H1 (cell line): Measurements from ENCODE around the gene GUCY1B1. TPM values are rescaled to one million over a fixed set of nuclear protein-coding genes. Genes with fewer than 3 reads are reported as not detected.

Source experiments
- CTCF ChIA-PET: fragments of 300-600 bp; sonication (Branson Sonifier 250); formaldehyde crosslinking; loops from one replicate; lab custom pipeline; 2021; ENCODE audit not compliant: partially characterized antibody; lab: Charles Lee
- POLR2A ChIA-PET: fragments of 300-600 bp; sonication (Branson Sonifier 250); formaldehyde crosslinking; loops from one replicate; lab custom pipeline; 2021; ENCODE audit warnings: inconsistent platforms; ENCODE audit not compliant: partially characterized antibody; lab: Charles Lee
- DNase-seq, 2 experiments: peaks; one replicate each; pipeline versions ENCODE4 v3.0.0 to v3.0.0-alpha.2; 2010 to 2022; ENCODE audit warnings: low spot score in 2 of 2, low read depth in 1 of 2, mixed read lengths in 1 of 2
- FAIRE-seq: peaks from 2 replicates; lab custom pipeline; 2011; peaks lifted over from hg19 to GRCh38; lab: Jason Lieb, UNC
- H2AFZ ChIP-seq: 2 replicates; pipeline ENCODE4 v1.8.1; 2012; ENCODE audit warnings: low read length, inconsistent platforms
- H2AK5ac ChIP-seq: 2 replicates; pipeline ENCODE4 v1.6.1; 2013; ENCODE audit warnings: low read depth, low read length
- H2BK120ac ChIP-seq: replicated peaks from 2 replicates; pipeline ENCODE3; 2013; ENCODE audit warnings: low read depth, low read length, inconsistent platforms
- H2BK12ac ChIP-seq: 2 replicates; pipeline ENCODE4 v1.6.1; 2013; ENCODE audit warnings: low read depth, low read length
- H2BK15ac ChIP-seq: 2 replicates; pipeline ENCODE4 v1.6.1; 2013; ENCODE audit warnings: low read length
- H2BK20ac ChIP-seq: 2 replicates; pipeline ENCODE4 v1.6.1; 2013; ENCODE audit warnings: low read length
- H2BK5ac ChIP-seq: 2 replicates; pipeline ENCODE4 v1.6.1; 2013; ENCODE audit warnings: low read depth, low read length
- H3K14ac ChIP-seq: 2 replicates; pipeline ENCODE4 v1.6.1; 2013; ENCODE audit warnings: inconsistent platforms; ENCODE audit not compliant: insufficient read length
- H3K18ac ChIP-seq: 2 replicates; pipeline ENCODE4 v1.6.1; 2013; ENCODE audit warnings: low read length; ENCODE audit errors: extremely low read depth
- H3K23ac ChIP-seq: 2 replicates; pipeline ENCODE4 v1.6.1; 2013; ENCODE audit warnings: inconsistent platforms; ENCODE audit not compliant: insufficient read length
- H3K23me2 ChIP-seq: 2 replicates; pipeline ENCODE4 v1.6.1; 2013; ENCODE audit warnings: low read depth, low read length
- H3K27ac ChIP-seq: 2 replicates; pipeline ENCODE4 v1.6.1; 2011; ENCODE audit warnings: low read depth, low read length, inconsistent platforms
- H3K27me3 ChIP-seq, 4 experiments: replicated peaks in 1 of 4; 1 replicate in 1 of 4; 2 replicates in 3 of 4; pipeline versions ENCODE4 v1.6.1 to v1.8.1; 2011 to 2013; ENCODE audit warnings: low read length in 3 of 4, mild to moderate bottlenecking in 3 of 4, inconsistent platforms in 2 of 4, mixed read lengths in 2 of 4, moderate library complexity in 1 of 4; ENCODE audit not compliant: control insufficient read depth in 3 of 4, insufficient read depth in 3 of 4; ENCODE audit errors: extremely low read depth in 1 of 4
- H3K36me3 ChIP-seq, 4 experiments: 2 replicates each; pipeline versions ENCODE4 v1.6.1 to v1.8.1; 2011 to 2013; ENCODE audit warnings: mild to moderate bottlenecking in 4 of 4, low read length in 3 of 4, moderate library complexity in 2 of 4, control low read depth in 1 of 4, inconsistent platforms in 1 of 4; ENCODE audit not compliant: insufficient read depth in 4 of 4, control insufficient read depth in 2 of 4
- H3K4ac ChIP-seq: replicated peaks from 2 replicates; pipeline ENCODE3; 2013; ENCODE audit warnings: low read length, low read depth, mixed read lengths, inconsistent platforms; ENCODE audit not compliant: insufficient read length
- H3K4me1 ChIP-seq, 4 experiments: replicated peaks in 1 of 4; 1 replicate in 1 of 4; 2 replicates in 3 of 4; pipeline versions ENCODE4 v1.6.1 to v1.8.1; 2011 to 2013; ENCODE audit warnings: low read length in 3 of 4, inconsistent platforms in 2 of 4, mixed read lengths in 1 of 4; ENCODE audit not compliant: insufficient read depth in 4 of 4, control insufficient read depth in 3 of 4
- H3K4me2 ChIP-seq, 2 experiments: 2 replicates each; pipeline versions ENCODE4 v1.6.1 to v1.8.1; 2011 to 2013; ENCODE audit warnings: low read depth in 2 of 2, low read length in 2 of 2, control low read depth in 1 of 2, inconsistent platforms in 1 of 2, mild to moderate bottlenecking in 1 of 2; ENCODE audit not compliant: insufficient read depth in 1 of 2
- H3K4me3 ChIP-seq, 4 experiments: fragments of 200-600, 300-600 bp in 1 of 4; sonication (generic), shearing (Covaris generic), sonication (Bioruptor Twin) in 1 of 4; 2 replicates each; pipeline versions ENCODE4 v1.5.1 to v1.8.1; 2011 to 2016; ENCODE audit warnings: low read length in 4 of 4, low read depth in 3 of 4, control low read depth in 2 of 4, inconsistent platforms in 2 of 4, mild to moderate bottlenecking in 2 of 4, mixed read lengths in 1 of 4, moderate library complexity in 1 of 4; ENCODE audit not compliant: insufficient read depth in 2 of 4; ENCODE audit errors: extremely low read depth in 1 of 4
- H3K56ac ChIP-seq: replicated peaks from 2 replicates; pipeline ENCODE3; 2013; ENCODE audit warnings: low read depth, mild to moderate bottlenecking, mixed read lengths, low read length, inconsistent platforms; ENCODE audit not compliant: insufficient read length
- H3K79me1 ChIP-seq: 2 replicates; pipeline ENCODE4 v1.6.1; 2013; ENCODE audit warnings: low read depth, low read length, control low read depth
- H3K79me2 ChIP-seq, 2 experiments: 2 replicates each; pipeline versions ENCODE4 v1.6.1 to v1.8.1; 2012 to 2013; ENCODE audit warnings: low read length in 2 of 2, mild to moderate bottlenecking in 2 of 2, inconsistent platforms in 1 of 2; ENCODE audit not compliant: insufficient read depth in 2 of 2, control insufficient read depth in 1 of 2
- H3K9ac ChIP-seq, 4 experiments: replicated peaks in 1 of 4; 1 replicate in 1 of 4; 2 replicates in 3 of 4; pipeline versions ENCODE4 v1.6.1 to v1.8.1; 2011 to 2013; ENCODE audit warnings: low read depth in 3 of 4, low read length in 3 of 4, control low read depth in 2 of 4, mild to moderate bottlenecking in 2 of 4, moderate library complexity in 2 of 4, inconsistent platforms in 1 of 4; ENCODE audit errors: extremely low read depth in 1 of 4
- H3K9me3 ChIP-seq, 2 experiments: 2 replicates each; pipeline versions ENCODE4 v1.6.1 to v1.8.1; 2012 to 2013; ENCODE audit warnings: mild to moderate bottlenecking in 2 of 2, moderate library complexity in 2 of 2, control low read depth in 1 of 2, inconsistent platforms in 1 of 2, low read depth in 1 of 2, low read length in 1 of 2, mixed read lengths in 1 of 2; ENCODE audit not compliant: insufficient read depth in 2 of 2
- H4K20me1 ChIP-seq, 2 experiments: replicated peaks in 1 of 2; 2 replicates each; pipeline versions ENCODE3 to v1.8.1; 2011 to 2013; ENCODE audit warnings: inconsistent platforms in 2 of 2, low read length in 2 of 2, mild to moderate bottlenecking in 1 of 2; ENCODE audit not compliant: insufficient read depth in 2 of 2, control insufficient read depth in 1 of 2
- H4K5ac ChIP-seq: 2 replicates; pipeline ENCODE4 v1.6.1; 2013; ENCODE audit warnings: low read length, low read depth, mixed read lengths, inconsistent platforms; ENCODE audit not compliant: insufficient read length
- H4K8ac ChIP-seq: 2 replicates; pipeline ENCODE4 v1.8.0; 2013; ENCODE audit warnings: mild to moderate bottlenecking, moderate library complexity, low read length, inconsistent platforms; ENCODE audit not compliant: insufficient read depth; ENCODE audit errors: extremely low read depth
- H4K91ac ChIP-seq: replicated peaks from 2 replicates; pipeline ENCODE3; 2013; ENCODE audit warnings: low read length, mixed read lengths, inconsistent platforms; ENCODE audit not compliant: insufficient read length
- BCL11A ChIP-seq, 2 experiments: IDR thresholded peaks; one replicate each; pipeline ENCODE4 v1.6.1; 2011; ENCODE audit warnings: low read depth in 2 of 2, low read length in 2 of 2, mild to moderate bottlenecking in 2 of 2
- CBX5 ChIP-seq: fragments of 300-800, 300-1000 bp; sonication (generic); IDR thresholded peaks from 2 replicates; pipeline ENCODE4 v1.7.1; 2016; ENCODE audit warnings: antibody characterized with exemption, low read length, low read depth
- RBBP5 ChIP-seq: IDR thresholded peaks from 2 replicates; pipeline ENCODE4 v1.7.1; 2012; ENCODE audit warnings: low read depth, mild to moderate bottlenecking, inconsistent platforms, low read length, moderate library complexity, borderline replicate concordance
- RXRA ChIP-seq: IDR thresholded peaks from 2 replicates; pipeline ENCODE4 v1.6.1; 2011; ENCODE audit warnings: low read depth, mild to moderate bottlenecking, low read length, moderate library complexity; ENCODE audit not compliant: insufficient read depth
- SUZ12 ChIP-seq: fragments of 200-600 bp; sonication (generic); IDR thresholded peaks from 2 replicates; pipeline ENCODE4 v1.6.1; 2012; ENCODE audit warnings: mild to moderate bottlenecking, inconsistent platforms, low read length, moderate library complexity, mixed read lengths
- TAF1 ChIP-seq: IDR thresholded peaks from 2 replicates; pipeline ENCODE4 v1.6.1; 2011; ENCODE audit warnings: mild to moderate bottlenecking, low read depth, low read length
- TBP ChIP-seq: IDR thresholded peaks from 2 replicates; pipeline ENCODE4 v1.6.1; 2011; ENCODE audit warnings: low read depth, low read length, improper control_type of control experiment
- WGBS, 2 experiments: shearing (Covaris generic) in 1 of 2; methylation state at CpG; one replicate each; pipeline versions ENCODE4 v1.1.6 to v1.1.7; 2013 to 2015; ENCODE audit warnings: low lambda C conversion rate in 2 of 2, mixed read lengths in 2 of 2, inconsistent platforms in 1 of 2, low coverage in 1 of 2, missing lambda C conversion rate in 1 of 2; ENCODE audit not compliant: insufficient replicate concordance in 2 of 2, insufficient coverage in 1 of 2, insufficient read length in 1 of 2; ENCODE audit errors: extremely low coverage in 1 of 2, missing lambda C conversion rate in 1 of 2; 5-methylcytosine and 5-hydroxymethylcytosine counted together
- polyA plus RNA-seq, 7 experiments: library from polyadenylated mRNA; depleted of rRNA in 3 of 7; stranded (reverse) in 5 of 7; unstranded in 2 of 7; fragments of >200 nt in 5 of 7; fragments of 200-250 nt in 2 of 7; gene quantifications; 1 replicate in 5 of 7; 2 replicates in 1 of 7; 4 replicates in 1 of 7; pipeline versions ENCODE4 v1.2.1 to v1.2.3, GENCODE V29; 2011 to 2013; ENCODE audit warnings: missing spikeins in 2 of 7, mixed read lengths in 2 of 7
- total RNA-seq: library from RNA; stranded (reverse); fragmentation: NEBNext Ultra II Directional; extraction: Animal tissue kit (Norgen Biotek cat#: 25700); gene quantifications from 2 replicates; pipeline ENCODE4 v1.2.1, GENCODE V29; 2021
- TF ChIP-seq, protein P1 (sequence below): IDR thresholded peaks from 2 replicates; pipeline ENCODE4 v1.6.1; 2012; ENCODE audit warnings: low read length, inconsistent platforms

Gene GUCY1B1
- total and polyA plus RNA-seq, 2 of the 8 experiments (the other 6 are each of a cell fraction or from before 2014, with no cell fraction given): 1.5 to 2.9 TPM

GRCh38 chr4:155763551-155763950 is 4.7 kb downstream of the GUCY1B1 start:
- no peak overlapping the region for H4K8ac ChIP-seq
- no peak for DNase-seq
- H3K4me1 ChIP-seq: peaks cover 0 to 6% (median 0%) of the 10 kb centered on the region in 4 experiments; a peak in 2 of 7 replicates
- H2BK120ac ChIP-seq: no peak overlapping the region
- no peaks in the 10 kb centered on the region for H3K9me3 ChIP-seq
- no peak overlapping the region for H3K23ac ChIP-seq
- peaks cover 7% of the 10 kb centered on the region; the same call in 1 of the 2 replicates for H3K23me2 ChIP-seq
- no peaks in the 10 kb centered on the region for H4K20me1 ChIP-seq
- ChIA-PET CTCF (interaction anchor here (2.1 kb wide), 1 partner anchor 23 kb away, joined by 5 read pairs; no protein-coding TSS in a partner anchor), POLR2A (no interaction called here)
- no peak overlapping the region for H2AFZ ChIP-seq
- H4K5ac ChIP-seq: no peak overlapping the region
- H4K91ac ChIP-seq: no peak overlapping the region
- H2AK5ac ChIP-seq: no peak overlapping the region
- no peak overlapping the region for H3K56ac ChIP-seq
- H3K14ac ChIP-seq: no peak overlapping the region
- H3K4me3 ChIP-seq: no peak overlapping the region
- no peak overlapping the region for H2BK12ac ChIP-seq
- FAIRE-seq: no peak
- H3K27me3 ChIP-seq: peaks cover 3 to 8% (median 8%) of the 10 kb centered on the region in 4 experiments
- TF ChIP-seq RXRA (no peak), CBX5 (no peak), RBBP5 (no peak), TAF1 (no peak), BCL11A (IDR thresholded peaks at IDR 0.05; ENCODE audit: low read depth in 2 of 2, low read length in 2 of 2) (no peak), TBP (no peak), SUZ12 (no peak)
- TF ChIP-seq, protein P1, sequence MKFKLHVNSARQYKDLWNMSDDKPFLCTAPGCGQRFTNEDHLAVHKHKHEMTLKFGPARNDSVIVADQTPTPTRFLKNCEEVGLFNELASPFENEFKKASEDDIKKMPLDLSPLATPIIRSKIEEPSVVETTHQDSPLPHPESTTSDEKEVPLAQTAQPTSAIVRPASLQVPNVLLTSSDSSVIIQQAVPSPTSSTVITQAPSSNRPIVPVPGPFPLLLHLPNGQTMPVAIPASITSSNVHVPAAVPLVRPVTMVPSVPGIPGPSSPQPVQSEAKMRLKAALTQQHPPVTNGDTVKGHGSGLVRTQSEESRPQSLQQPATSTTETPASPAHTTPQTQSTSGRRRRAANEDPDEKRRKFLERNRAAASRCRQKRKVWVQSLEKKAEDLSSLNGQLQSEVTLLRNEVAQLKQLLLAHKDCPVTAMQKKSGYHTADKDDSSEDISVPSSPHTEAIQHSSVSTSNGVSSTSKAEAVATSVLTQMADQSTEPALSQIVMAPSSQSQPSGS: no peak
- H3K36me3 ChIP-seq: no peaks in the 10 kb centered on the region
- no peaks in the 10 kb centered on the region for H3K79me1 ChIP-seq
- no peak overlapping the region for H3K27ac ChIP-seq
- H3K4me2 ChIP-seq: no peak overlapping the region
- H3K9ac ChIP-seq: no peak overlapping the region
- H3K79me2 ChIP-seq: no peaks in the 10 kb centered on the region
- H2BK15ac ChIP-seq: no peak overlapping the region
- no peak overlapping the region for H2BK5ac ChIP-seq
- no peak overlapping the region for H3K4ac ChIP-seq
- no peak overlapping the region for H2BK20ac ChIP-seq
- H3K18ac ChIP-seq: no peak overlapping the region
- 88% methylated on average over 2 of the region's 2 CpGs; no CpG with 5 or more reads in 1 of the 2 experiments for WGBS, 2 experiments
